HepG2 (cell line): ENCODE measurements around the gene FAF1. TPM values are rescaled to one million over a fixed set of nuclear protein-coding genes. Genes with fewer than 3 reads are reported as not detected.

ENCODE experiments used
- ATAC-seq: fragments of 200-7000 bp; cut with Tn5 transposase; 3 replicates; pipeline ENCODE4 v1.9.1; 2020; ENCODE audit warnings: mild to moderate bottlenecking, moderate library complexity
- BruUV-seq: library from RNA; stranded (reverse); fragments of 400-500 nt; replicated peaks from 2 replicates; lab custom pipeline; 2021; lab: Mats Ljungman, UMichigan
- CTCF ChIA-PET: fragments of 300-600 bp; formaldehyde crosslinking; extraction: SDS; loops from one replicate; lab custom pipeline; 2021; ENCODE audit warnings: low total read pairs, inconsistent platforms, low intra/inter-chr PET ratio; lab: Yijun Ruan, JAX
- POLR2A ChIA-PET: fragments of 350-600 bp; sonication (Branson Sonifier 250); formaldehyde crosslinking; loops from one replicate; lab custom pipeline; 2020; ENCODE audit warnings: antibody characterized with exemption, inconsistent platforms; lab: Yijun Ruan, JAX
- DNase-seq: peaks from one replicate; pipeline ENCODE4 v3.0.0-alpha.2; 2015; ENCODE audit warnings: low spot score
- FAIRE-seq: peaks from 3 replicates; lab custom pipeline; 2011; peaks lifted over from hg19 to GRCh38; lab: Jason Lieb, UNC
- H2AFZ ChIP-seq: one replicate; pipeline ENCODE4 v1.6.1; 2011; ENCODE audit warnings: low read length, inconsistent platforms
- H3K27ac ChIP-seq: fragments of 300-600 bp; 3 replicates; pipeline ENCODE4 v1.8.0; 2011; ENCODE audit warnings: mixed run types, mild to moderate bottlenecking, mixed read lengths, low read length, inconsistent platforms; ENCODE audit not compliant: insufficient read depth; ENCODE audit errors: extremely low read length
- H3K27me3 ChIP-seq, 2 experiments: fragments of 200-600 bp in 1 of 2; 2 replicates in 1 of 2; 3 replicates in 1 of 2; pipeline versions ENCODE4 v1.6.0 to v1.8.0; 2011; ENCODE audit warnings: low read length in 2 of 2, mild to moderate bottlenecking in 2 of 2, moderate library complexity in 2 of 2, inconsistent platforms in 1 of 2; ENCODE audit not compliant: insufficient read depth in 2 of 2, control insufficient read depth in 1 of 2
- H3K36me3 ChIP-seq, 2 experiments: fragments of 200-600 bp in 1 of 2; replicated peaks in 1 of 2; 2 replicates in 1 of 2; 3 replicates in 1 of 2; pipeline versions ENCODE4 v1.5.1 to v1.8.0; 2011; ENCODE audit warnings: low read length in 2 of 2, inconsistent platforms in 1 of 2; ENCODE audit not compliant: insufficient read depth in 2 of 2, control insufficient read depth in 1 of 2
- H3K4me1 ChIP-seq: 2 replicates; pipeline ENCODE4 v1.5.1; 2012; ENCODE audit warnings: low read length, inconsistent platforms; ENCODE audit not compliant: insufficient read depth
- H3K4me2 ChIP-seq: 2 replicates; pipeline ENCODE4 v1.6.0; 2011; ENCODE audit warnings: low read depth, low read length, inconsistent platforms
- H3K4me3 ChIP-seq, 3 experiments: fragments of 200-600 bp in 1 of 3; sonication (generic), shearing (Covaris generic) in 1 of 3; replicated peaks in 1 of 3; 2 replicates each; pipeline ENCODE4 v1.5.1; 2011 to 2016; ENCODE audit warnings: low read length in 3 of 3, inconsistent platforms in 2 of 3, low read depth in 2 of 3, mild to moderate bottlenecking in 2 of 3, control low read depth in 1 of 3, mixed read lengths in 1 of 3; ENCODE audit not compliant: insufficient read depth in 1 of 3
- H3K79me2 ChIP-seq: one replicate; pipeline ENCODE4 v1.6.1; 2011; ENCODE audit warnings: low read length, inconsistent platforms; ENCODE audit not compliant: insufficient read depth
- H3K9ac ChIP-seq: 2 replicates; pipeline ENCODE4 v1.6.0; 2011; ENCODE audit warnings: mild to moderate bottlenecking, low read depth, low read length, inconsistent platforms; ENCODE audit not compliant: insufficient read depth
- H3K9me3 ChIP-seq: 2 replicates; pipeline ENCODE4 v1.5.1; 2012; ENCODE audit warnings: mild to moderate bottlenecking, low read length
- H4K20me1 ChIP-seq: 2 replicates; pipeline ENCODE4 v1.6.0; 2011; ENCODE audit warnings: inconsistent platforms, mild to moderate bottlenecking, low read length, moderate library complexity; ENCODE audit not compliant: insufficient read depth
- BCL6 ChIP-seq: IDR thresholded peaks from 2 replicates; pipeline ENCODE4 v1.6.1; 2016; ENCODE audit warnings: missing genetic modification reagents, missing compliant biosample characterization
- CHD2 ChIP-seq: IDR thresholded peaks from 2 replicates; pipeline ENCODE4 v1.6.1; 2011; ENCODE audit warnings: low read depth, low read length, improper control_type of control experiment
- ELF1 ChIP-seq: sonication (generic); formaldehyde crosslinking; IDR thresholded peaks from 2 replicates; pipeline ENCODE4 v1.4.0; 2020; ENCODE audit warnings: missing genetic modification reagents
- FOXO1 ChIP-seq: sonication (generic); formaldehyde crosslinking; IDR thresholded peaks from 2 replicates; pipeline ENCODE4 v1.4.0; 2020; ENCODE audit warnings: missing genetic modification reagents
- KDM5A ChIP-seq: fragments of 200-600 bp; sonication (generic); IDR thresholded peaks from 2 replicates; pipeline ENCODE4 v1.7.0; 2018; ENCODE audit warnings: antibody characterized with exemption, mild to moderate bottlenecking, low read length, borderline replicate concordance
- MIER2 ChIP-seq: IDR thresholded peaks from 2 replicates; pipeline ENCODE4 v1.6.1; 2016; ENCODE audit warnings: missing biosample characterization, missing genetic modification reagents
- NKX3-1 ChIP-seq: sonication (generic); formaldehyde crosslinking; IDR thresholded peaks from 2 replicates; pipeline ENCODE4 v1.5.0; 2020; ENCODE audit warnings: missing genetic modification reagents
- SMARCC2 ChIP-seq: fragments of 450-650 bp; IDR thresholded peaks from 2 replicates; pipeline ENCODE4 v1.6.1; 2017; ENCODE audit warnings: antibody characterized with exemption, mild to moderate bottlenecking
- TGIF2 ChIP-seq: IDR thresholded peaks from 2 replicates; pipeline ENCODE4 v1.6.1; 2016; ENCODE audit warnings: control low read depth, missing compliant biosample characterization
- ZBTB38 ChIP-seq: sonication (generic); formaldehyde crosslinking; IDR thresholded peaks from 2 replicates; pipeline ENCODE4 v1.5.1; 2020; ENCODE audit warnings: mild to moderate bottlenecking, missing genetic modification reagents
- ZNF207 ChIP-seq: fragments of 450-650 bp; IDR thresholded peaks from 2 replicates; pipeline ENCODE4 v1.6.1; 2016; ENCODE audit warnings: antibody characterized with exemption, borderline replicate concordance
- ZNF564 ChIP-seq: sonication (generic); formaldehyde crosslinking; IDR thresholded peaks from 2 replicates; pipeline ENCODE4 v1.8.1; 2023; ENCODE audit warnings: mild to moderate bottlenecking, missing genetic modification reagents
- ZNF713 ChIP-seq: sonication (generic); formaldehyde crosslinking; IDR thresholded peaks from 2 replicates; pipeline ENCODE4 v1.4.0; 2020; ENCODE audit warnings: mild to moderate bottlenecking, missing genetic modification reagents
- WGBS: methylation state at CpG from one replicate; pipeline ENCODE4 v1.1.6; 2017; ENCODE audit warnings: low lambda C conversion rate; 5-methylcytosine and 5-hydroxymethylcytosine counted together
- in situ Hi-C: cut with HindIII; loops from 2 replicates; pipeline ENCODE4 v1.10.0; 2017; ENCODE audit warnings: low pct_unique_long_range_greater_than_20kb; ENCODE audit not compliant: extremely low pct_ligation_motif_present
- intact Hi-C: fragments of 100-400 bp; cut with micrococcal nuclease; formaldehyde crosslinking; loops from one replicate; pipeline ENCODE4 v1.10.0; 2022; ENCODE audit not compliant: unreplicated experiment
- polyA plus RNA-seq, 8 experiments: library from polyadenylated mRNA; depleted of rRNA in 3 of 8; stranded (reverse) in 7 of 8; unstranded in 1 of 8; fragments of >200 nt; fragmentation: Illumina TruSeq in 4 of 8; extraction: Trizol in 4 of 8; gene quantifications; 2 replicates each; pipeline versions ENCODE4 v1.2.1 to v1.2.3, GENCODE V29; 2011 to 2016; ENCODE audit warnings: low read depth in 4 of 8, missing spikeins in 1 of 8, mixed read lengths in 1 of 8; ENCODE audit not compliant: insufficient read depth in 1 of 8
- total RNA-seq, 5 experiments: library from RNA; depleted of rRNA; stranded (reverse); fragments of >200 nt; fragmentation: Illumina TruSeq; extraction: Trizol; gene quantifications; 2 replicates each; pipeline ENCODE4 v1.2.3, GENCODE V29; 2016; ENCODE audit warnings: low read depth in 1 of 5
- TF ChIP-seq, protein P1 (sequence below), 2 experiments: sonication (generic) in 1 of 2; formaldehyde crosslinking in 1 of 2; IDR thresholded peaks; 2 replicates each; pipeline versions ENCODE4 v1.4.0 to v1.6.1; 2016 to 2020; ENCODE audit warnings: borderline replicate concordance in 1 of 2, low read depth in 1 of 2, mild to moderate bottlenecking in 1 of 2, missing genetic modification reagents in 1 of 2
- TF ChIP-seq, protein P2 (sequence below): sonication (generic); formaldehyde crosslinking; IDR thresholded peaks from 2 replicates; pipeline ENCODE4 v1.8.1; 2023; ENCODE audit warnings: mild to moderate bottlenecking, missing genetic modification reagents, borderline replicate concordance
- TF ChIP-seq, protein P3 (sequence below): sonication (generic); formaldehyde crosslinking; conservative IDR thresholded peaks from 2 replicates; pipeline ENCODE4 v1.4.0; 2020; ENCODE audit warnings: missing genetic modification reagents
- TF ChIP-seq, protein P4 (sequence below): sonication (generic); formaldehyde crosslinking; IDR thresholded peaks from 2 replicates; pipeline ENCODE4 v1.4.0; 2020; ENCODE audit warnings: missing genetic modification reagents, borderline replicate concordance

FAF1 gene
- total and polyA plus RNA-seq, 2 of the 13 experiments (the other 11 are each of a cell fraction or from before 2014, with no cell fraction given): 19.4 to 63.3 TPM

DNA sequence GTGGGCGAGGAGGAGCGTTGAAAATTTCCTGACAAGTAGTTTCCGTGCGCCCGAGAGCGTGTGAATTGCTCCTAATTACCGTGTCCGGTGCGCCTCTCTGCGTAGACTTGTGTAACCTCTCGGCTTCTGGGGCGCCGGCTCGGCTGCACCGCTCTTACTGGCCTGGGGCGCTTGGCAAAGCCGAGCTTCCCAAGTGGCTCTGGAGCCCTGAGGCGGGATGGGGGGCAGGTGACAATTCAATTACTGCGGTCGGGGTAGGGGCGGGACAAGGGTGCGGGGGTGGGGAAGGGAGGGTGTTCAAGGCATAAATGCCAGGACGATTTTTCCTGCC lies 536.4 kb downstream of the FAF1 start:
- POLR2A ChIA-PET: no interaction called here
- H3K27ac ChIP-seq: no peak overlapping the region
- no peaks in the 10 kb centered on the region for H3K36me3 ChIP-seq
- no TSS peak for BruUV-seq
- H3K9me3 ChIP-seq: no peaks in the 10 kb centered on the region
- ATAC-seq (no peak), FAIRE-seq (no peak), DNase-seq (no peak)
- no peak overlapping the region for H3K4me3 ChIP-seq
- H3K4me1 ChIP-seq: peaks cover 18% of the 10 kb centered on the region
- in situ Hi-C loops: no loop called here
- intact Hi-C loops: no loop called here
- H3K79me2 ChIP-seq: no peaks in the 10 kb centered on the region
- H2AFZ ChIP-seq: no peak overlapping the region
- H3K9ac ChIP-seq: no peak overlapping the region
- H4K20me1 ChIP-seq: no peaks in the 10 kb centered on the region
- WGBS: 71% methylated on average over 23 of the region's 23 CpGs
- H3K4me2 ChIP-seq: no peak overlapping the region
- CTCF ChIA-PET: no interaction called here
- H3K27me3 ChIP-seq: peaks cover 16 to 79% of the 10 kb centered on the region in 2 experiments
- TF ChIP-seq ZBTB38 (CRISPR knock-in tag): no peak
- TF ChIP-seq, protein P1, sequence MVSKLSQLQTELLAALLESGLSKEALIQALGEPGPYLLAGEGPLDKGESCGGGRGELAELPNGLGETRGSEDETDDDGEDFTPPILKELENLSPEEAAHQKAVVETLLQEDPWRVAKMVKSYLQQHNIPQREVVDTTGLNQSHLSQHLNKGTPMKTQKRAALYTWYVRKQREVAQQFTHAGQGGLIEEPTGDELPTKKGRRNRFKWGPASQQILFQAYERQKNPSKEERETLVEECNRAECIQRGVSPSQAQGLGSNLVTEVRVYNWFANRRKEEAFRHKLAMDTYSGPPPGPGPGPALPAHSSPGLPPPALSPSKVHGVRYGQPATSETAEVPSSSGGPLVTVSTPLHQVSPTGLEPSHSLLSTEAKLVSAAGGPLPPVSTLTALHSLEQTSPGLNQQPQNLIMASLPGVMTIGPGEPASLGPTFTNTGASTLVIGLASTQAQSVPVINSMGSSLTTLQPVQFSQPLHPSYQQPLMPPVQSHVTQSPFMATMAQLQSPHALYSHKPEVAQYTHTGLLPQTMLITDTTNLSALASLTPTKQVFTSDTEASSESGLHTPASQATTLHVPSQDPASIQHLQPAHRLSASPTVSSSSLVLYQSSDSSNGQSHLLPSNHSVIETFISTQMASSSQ (IDR thresholded peaks at IDR 0.05; ENCODE audit: low read depth): no peak
- TF ChIP-seq, protein P1 (CRISPR knock-in tag; IDR thresholded peaks at IDR 0.05; ENCODE audit: borderline replicate concordance): no peak
- TF ChIP-seq FOXO1 (CRISPR knock-in tag): no peak
- TF ChIP-seq SMARCC2: no peak
- no peak for TF ChIP-seq ZNF713 (CRISPR knock-in tag)
- TF ChIP-seq BCL6 (CRISPR knock-in tag): no peak
- no peak for TF ChIP-seq TGIF2 (CRISPR knock-in tag)
- no peak for TF ChIP-seq ZNF207
- TF ChIP-seq ELF1: no peak
- TF ChIP-seq CHD2: no peak
- TF ChIP-seq, protein P2, sequence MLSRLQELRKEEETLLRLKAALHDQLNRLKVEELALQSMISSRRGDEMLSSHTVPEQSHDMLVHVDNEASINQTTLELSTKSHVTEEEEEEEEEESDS (CRISPR knock-in tag): no peak
- TF ChIP-seq, protein P3, sequence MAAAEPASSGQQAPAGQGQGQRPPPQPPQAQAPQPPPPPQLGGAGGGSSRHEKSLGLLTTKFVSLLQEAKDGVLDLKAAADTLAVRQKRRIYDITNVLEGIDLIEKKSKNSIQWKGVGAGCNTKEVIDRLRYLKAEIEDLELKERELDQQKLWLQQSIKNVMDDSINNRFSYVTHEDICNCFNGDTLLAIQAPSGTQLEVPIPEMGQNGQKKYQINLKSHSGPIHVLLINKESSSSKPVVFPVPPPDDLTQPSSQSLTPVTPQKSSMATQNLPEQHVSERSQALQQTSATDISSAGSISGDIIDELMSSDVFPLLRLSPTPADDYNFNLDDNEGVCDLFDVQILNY (CRISPR knock-in tag): no peak
- TF ChIP-seq NKX3-1 (CRISPR knock-in tag): no peak
- TF ChIP-seq, protein P4, sequence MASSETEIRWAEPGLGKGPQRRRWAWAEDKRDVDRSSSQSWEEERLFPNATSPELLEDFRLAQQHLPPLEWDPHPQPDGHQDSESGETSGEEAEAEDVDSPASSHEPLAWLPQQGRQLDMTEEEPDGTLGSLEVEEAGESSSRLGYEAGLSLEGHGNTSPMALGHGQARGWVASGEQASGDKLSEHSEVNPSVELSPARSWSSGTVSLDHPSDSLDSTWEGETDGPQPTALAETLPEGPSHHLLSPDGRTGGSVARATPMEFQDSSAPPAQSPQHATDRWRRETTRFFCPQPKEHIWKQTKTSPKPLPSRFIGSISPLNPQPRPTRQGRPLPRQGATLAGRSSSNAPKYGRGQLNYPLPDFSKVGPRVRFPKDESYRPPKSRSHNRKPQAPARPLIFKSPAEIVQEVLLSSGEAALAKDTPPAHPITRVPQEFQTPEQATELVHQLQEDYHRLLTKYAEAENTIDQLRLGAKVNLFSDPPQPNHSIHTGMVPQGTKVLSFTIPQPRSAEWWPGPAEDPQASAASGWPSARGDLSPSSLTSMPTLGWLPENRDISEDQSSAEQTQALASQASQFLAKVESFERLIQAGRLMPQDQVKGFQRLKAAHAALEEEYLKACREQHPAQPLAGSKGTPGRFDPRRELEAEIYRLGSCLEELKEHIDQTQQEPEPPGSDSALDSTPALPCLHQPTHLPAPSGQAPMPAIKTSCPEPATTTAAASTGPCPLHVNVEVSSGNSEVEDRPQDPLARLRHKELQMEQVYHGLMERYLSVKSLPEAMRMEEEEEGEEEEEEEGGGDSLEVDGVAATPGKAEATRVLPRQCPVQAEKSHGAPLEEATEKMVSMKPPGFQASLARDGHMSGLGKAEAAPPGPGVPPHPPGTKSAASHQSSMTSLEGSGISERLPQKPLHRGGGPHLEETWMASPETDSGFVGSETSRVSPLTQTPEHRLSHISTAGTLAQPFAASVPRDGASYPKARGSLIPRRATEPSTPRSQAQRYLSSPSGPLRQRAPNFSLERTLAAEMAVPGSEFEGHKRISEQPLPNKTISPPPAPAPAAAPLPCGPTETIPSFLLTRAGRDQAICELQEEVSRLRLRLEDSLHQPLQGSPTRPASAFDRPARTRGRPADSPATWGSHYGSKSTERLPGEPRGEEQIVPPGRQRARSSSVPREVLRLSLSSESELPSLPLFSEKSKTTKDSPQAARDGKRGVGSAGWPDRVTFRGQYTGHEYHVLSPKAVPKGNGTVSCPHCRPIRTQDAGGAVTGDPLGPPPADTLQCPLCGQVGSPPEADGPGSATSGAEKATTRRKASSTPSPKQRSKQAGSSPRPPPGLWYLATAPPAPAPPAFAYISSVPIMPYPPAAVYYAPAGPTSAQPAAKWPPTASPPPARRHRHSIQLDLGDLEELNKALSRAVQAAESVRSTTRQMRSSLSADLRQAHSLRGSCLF (CRISPR knock-in tag): no peak
- TF ChIP-seq MIER2 (CRISPR knock-in tag): no peak
- TF ChIP-seq ZNF564 (CRISPR knock-in tag): no peak
- no peak for TF ChIP-seq KDM5A
